HUES48 (cell line): ENCODE measurements around the gene SAE1.

ENCODE experiments used
- H3K27ac ChIP-seq: one replicate; pipeline ENCODE4 v1.7.0; 2013; ENCODE audit warnings: low read depth, low read length, inconsistent platforms
- H3K27me3 ChIP-seq: 2 replicates; pipeline ENCODE4 v1.6.1; 2013; ENCODE audit warnings: mild to moderate bottlenecking, low read length; ENCODE audit not compliant: control insufficient read depth, insufficient read depth
- H3K36me3 ChIP-seq: 2 replicates; pipeline ENCODE4 v1.6.1; 2013; ENCODE audit warnings: low read length; ENCODE audit not compliant: control insufficient read depth, insufficient read depth
- H3K4me1 ChIP-seq: 2 replicates; pipeline ENCODE4 v1.6.1; 2013; ENCODE audit warnings: mild to moderate bottlenecking, low read length; ENCODE audit not compliant: control insufficient read depth, insufficient read depth
- H3K4me3 ChIP-seq: 2 replicates; pipeline ENCODE4 v1.5.1; 2013; ENCODE audit warnings: mild to moderate bottlenecking, low read depth, low read length
- H3K9ac ChIP-seq: 2 replicates; pipeline ENCODE4 v1.6.1; 2013; ENCODE audit warnings: mild to moderate bottlenecking, low read depth, low read length, moderate library complexity
- H3K9me3 ChIP-seq: 2 replicates; pipeline ENCODE4 v1.6.1; 2013; ENCODE audit warnings: low read length; ENCODE audit not compliant: control insufficient read depth, insufficient read depth

Gene SAE1

DNA sequence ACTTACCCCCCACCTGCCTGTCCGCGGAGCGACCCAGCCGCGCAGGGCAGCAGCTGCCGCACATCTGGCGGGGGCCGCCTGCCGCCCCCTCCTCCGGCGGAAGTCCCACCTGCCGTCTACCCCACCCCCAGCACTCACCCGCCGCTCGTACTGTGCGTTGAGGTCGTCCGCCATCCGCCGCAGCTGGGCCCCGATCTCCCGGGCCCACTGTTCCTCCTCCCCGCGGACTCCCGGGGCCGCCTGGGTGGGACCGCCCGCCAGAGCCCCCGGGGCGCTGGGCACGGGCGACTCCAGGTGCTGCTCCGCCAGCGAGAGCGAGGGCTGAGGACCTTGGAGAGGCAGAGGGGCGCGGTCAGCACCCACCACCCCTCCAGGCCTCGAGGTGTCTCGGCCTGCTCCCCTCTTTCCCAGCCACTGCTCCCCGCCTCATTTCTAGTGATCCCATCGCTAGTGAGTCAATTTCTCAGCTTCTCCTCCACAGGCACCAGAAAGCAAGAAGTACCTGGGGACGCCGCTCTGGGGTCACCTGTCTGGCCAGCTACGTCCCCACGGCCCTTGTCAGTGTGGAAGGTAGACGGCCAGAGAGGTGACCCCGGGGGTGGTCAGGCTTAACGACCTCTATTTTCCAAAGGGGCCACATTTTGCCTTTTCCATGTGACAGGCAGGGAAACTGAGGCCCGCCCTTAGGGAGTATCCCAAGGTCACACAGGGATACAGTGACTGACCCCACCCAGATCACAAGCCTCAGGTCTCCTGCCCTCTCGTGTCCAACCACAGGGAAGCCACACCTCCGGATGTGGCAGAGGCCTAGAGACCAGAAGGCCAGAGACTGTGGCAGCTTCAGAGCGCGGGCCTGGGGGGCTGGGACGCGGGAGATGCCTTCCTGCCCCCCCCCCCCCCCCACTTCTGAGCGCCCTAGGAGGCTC lies 96.1 kb downstream of the SAE1 start:
- Histone ChIP-seq H3K9ac (peak overlapping the region; percentile 83), H3K4me1 (peaks cover 24% of the 10 kb centered on the region), H3K27ac (peak overlapping the region; percentile 96), H3K9me3 (no peaks in the 10 kb centered on the region), H3K36me3 (peaks cover 6% of the 10 kb centered on the region), H3K27me3 (peaks cover 10% of the 10 kb centered on the region; the same call in 1 of the 2 replicates), H3K4me3 (peak overlapping the region; percentile 91)

- no peaks in the 10 kb centered on the region for H3K9me3 ChIP-seq
- H3K27me3 ChIP-seq: peaks cover 10% of the 10 kb centered on the region; the same call in 1 of the 2 replicates
- H3K36me3 ChIP-seq: no peaks in the 10 kb centered on the region; the same call in 1 of the 2 replicates
- H3K27ac ChIP-seq: peak overlapping the region; percentile 96
- H3K9ac ChIP-seq: peak overlapping the region; percentile 83
- H3K4me1 ChIP-seq: peaks cover 25% of the 10 kb centered on the region
- peak overlapping the region; percentile 91 for H3K4me3 ChIP-seq
Observed at GRCh38 chr19:47227352-47228167, 96.9 kb downstream of the SAE1 start.

DNA sequence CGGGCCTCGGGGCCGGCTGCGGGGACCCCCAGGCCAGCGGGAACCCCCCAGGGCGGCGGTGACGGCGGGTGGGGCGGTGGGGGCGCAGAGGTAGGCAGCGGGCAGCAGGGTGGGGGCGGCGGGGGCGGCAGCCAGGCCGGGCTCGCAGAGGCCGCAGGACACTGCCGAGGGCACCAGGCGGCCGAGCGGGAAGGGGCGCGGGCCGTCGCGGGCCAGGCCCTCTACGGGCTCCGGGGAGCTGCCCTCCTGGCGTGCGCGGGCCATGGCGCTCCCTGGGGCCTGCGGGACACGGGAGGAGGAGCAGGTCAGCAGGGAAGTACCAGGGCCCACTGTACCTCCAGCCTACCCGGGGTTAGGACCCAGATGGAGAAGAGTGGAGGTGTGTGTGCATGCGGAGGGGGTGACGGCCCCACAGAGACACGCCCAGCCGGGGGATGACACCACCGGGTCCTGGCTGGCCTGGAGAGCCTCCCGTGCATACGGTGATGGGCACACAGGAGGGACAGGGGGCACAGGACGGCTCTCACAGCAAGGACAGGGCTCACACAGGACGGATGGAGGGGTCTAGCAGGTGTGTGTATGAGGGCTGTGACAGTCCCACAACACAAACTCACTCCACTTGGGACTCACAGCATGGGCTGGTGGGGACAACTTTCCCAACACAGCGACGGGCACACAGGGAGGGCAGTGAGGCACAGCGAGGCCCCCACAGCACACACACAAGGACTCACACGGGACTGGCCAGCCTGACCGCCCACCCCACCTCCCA lies 97.7 kb downstream of the SAE1 start:
- Histone ChIP-seq H3K9ac (peak overlapping the region; percentile 68; the same call in 1 of the 2 replicates), H3K9me3 (no peaks in the 10 kb centered on the region), H3K4me3 (peak overlapping the region; percentile 91), H3K27me3 (peaks cover 10% of the 10 kb centered on the region; the same call in 1 of the 2 replicates), H3K27ac (peak overlapping the region; percentile 96), H3K36me3 (no peaks in the 10 kb centered on the region; the same call in 1 of the 2 replicates), H3K4me1 (peaks cover 25% of the 10 kb centered on the region)

- no peak overlapping the region; the same call in 1 of the 2 replicates for H3K9ac ChIP-seq
- no peak overlapping the region for H3K27ac ChIP-seq
- H3K4me1 ChIP-seq: peaks cover 25% of the 10 kb centered on the region
- H3K4me3 ChIP-seq: peak overlapping the region; percentile 91
- H3K27me3 ChIP-seq: peaks cover 10% of the 10 kb centered on the region; the same call in 1 of the 2 replicates
- H3K9me3 ChIP-seq: no peaks in the 10 kb centered on the region
- no peaks in the 10 kb centered on the region for H3K36me3 ChIP-seq
Observed at GRCh38 chr19:47228937-47229675, 98.5 kb downstream of the SAE1 start.

- Histone ChIP-seq H3K4me1 (peaks cover 25% of the 10 kb centered on the region), H3K9me3 (no peaks in the 10 kb centered on the region)
Observed at GRCh38 chr19:47229676-47230053, 99.0 kb downstream of the SAE1 start.

DNA sequence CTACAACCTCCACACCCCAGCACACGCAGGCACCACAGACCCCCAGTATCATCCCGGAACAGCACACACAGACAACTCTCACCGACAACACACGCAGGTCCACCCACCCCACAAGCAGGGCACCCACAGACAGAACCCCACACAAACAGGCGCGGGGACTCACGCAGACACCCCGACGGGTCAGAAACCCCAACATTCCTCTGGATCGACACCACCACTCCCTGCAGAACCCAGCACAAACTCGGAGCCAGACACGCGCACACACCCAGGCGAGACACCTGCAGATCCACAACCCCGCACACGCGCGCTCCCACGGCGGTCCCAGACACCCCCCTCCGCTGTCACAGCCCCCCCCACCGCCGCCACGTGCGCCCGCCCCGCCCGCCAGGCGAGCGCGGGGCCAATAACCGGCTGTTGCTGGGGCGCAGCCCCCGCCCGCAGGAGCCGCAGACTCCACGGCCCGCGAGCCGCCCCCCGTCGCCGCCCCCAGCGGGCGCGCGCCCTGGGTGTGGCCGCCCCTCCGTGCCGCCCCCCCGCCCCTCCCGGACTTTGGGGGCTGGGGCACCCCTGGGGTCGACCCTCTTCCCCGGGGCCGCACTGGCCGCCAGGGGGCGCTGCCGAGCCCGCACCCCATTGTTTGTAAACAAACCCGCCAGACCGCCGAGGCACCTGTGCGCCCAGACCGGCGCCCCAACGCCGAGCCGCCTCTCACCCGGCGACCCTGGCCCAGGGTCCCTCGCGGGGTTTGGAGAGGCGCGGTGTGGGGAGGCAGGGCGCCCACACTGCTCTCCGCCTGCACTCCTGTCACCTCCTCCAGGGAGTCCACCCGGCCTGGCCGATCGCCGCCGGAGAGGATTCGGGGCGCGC lies 99.7 kb downstream of the SAE1 start:
- Histone ChIP-seq H3K9me3 (no peaks in the 10 kb centered on the region), H3K36me3 (no peaks in the 10 kb centered on the region), H3K9ac (peak overlapping the region; percentile 64), H3K4me3 (peak overlapping the region; percentile 91), H3K4me1 (peaks cover 24% of the 10 kb centered on the region), H3K27me3 (peaks cover 10% of the 10 kb centered on the region; the same call in 1 of the 2 replicates), H3K27ac (peak overlapping the region; percentile 85)

More at GRCh38 chr19:47229676-47230053, 99.0 kb downstream of the SAE1 start:
- H3K36me3 ChIP-seq: no peaks in the 10 kb centered on the region
- H3K4me3 ChIP-seq: peak overlapping the region; percentile 91
- H3K27me3 ChIP-seq: peaks cover 10% of the 10 kb centered on the region; the same call in 1 of the 2 replicates
- no peak overlapping the region for H3K27ac ChIP-seq
- H3K9ac ChIP-seq: peak overlapping the region; percentile 59

GRCh38 chr19:47230921-47231214 lies 100.2 kb downstream of the SAE1 start, which contains the start of gene BBC3:
BBC3 (minus strand) TSS chr19:47231199; CDS start chr19:47228431, 2,768 bp downstream.
- H3K36me3 ChIP-seq: no peaks in the 10 kb centered on the region
- no peaks in the 10 kb centered on the region for H3K9me3 ChIP-seq
- H3K9ac ChIP-seq: peak within 1 kb of the TSS; percentile 64
- H3K4me3 ChIP-seq: peak within 1 kb of the TSS; percentile 91
- H3K4me1 ChIP-seq: peaks cover 19% of the 10 kb centered on the region
- peak within 1 kb of the TSS; percentile 85 for H3K27ac ChIP-seq
- H3K27me3 ChIP-seq: peaks cover 10% of the 10 kb centered on the region; the same call in 1 of the 2 replicates

DNA sequence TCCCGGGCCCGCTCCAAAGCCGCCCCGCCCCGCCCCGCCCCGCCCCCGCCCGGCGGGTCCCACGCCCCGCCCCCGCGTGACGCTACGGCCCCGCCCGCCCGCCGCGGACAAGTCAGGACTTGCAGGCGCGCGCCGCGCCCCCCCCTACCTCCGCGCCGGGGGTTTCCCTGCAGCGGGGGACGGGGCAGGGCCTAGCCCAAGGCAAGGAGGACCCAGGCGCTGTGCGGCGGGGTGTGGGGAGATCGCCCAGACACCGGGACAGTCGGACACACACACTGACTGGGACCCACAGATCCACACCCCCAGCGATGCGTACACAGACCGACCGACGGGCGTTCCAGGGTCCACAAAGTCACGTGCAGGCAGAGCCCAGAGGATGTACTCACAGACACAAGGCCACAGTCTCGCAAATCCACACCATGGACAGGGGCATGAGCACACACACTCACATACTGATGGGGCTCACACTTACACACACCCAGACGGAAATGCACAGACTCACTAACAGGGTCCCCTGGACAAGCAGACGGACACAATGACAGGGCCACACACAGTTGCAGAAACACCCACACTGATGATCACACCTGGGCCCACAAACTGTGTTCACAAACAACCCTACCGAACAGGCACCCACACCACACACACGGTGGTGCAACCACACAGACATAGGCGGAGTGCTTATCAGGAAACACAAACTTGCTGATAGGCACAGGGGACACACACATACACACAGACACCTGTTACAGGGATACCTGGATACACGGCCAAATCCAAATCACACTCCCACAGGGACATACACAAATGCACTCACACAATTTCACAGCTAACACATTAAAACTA lies 100.8 kb downstream of the SAE1 start:
- Histone ChIP-seq H3K9me3 (no peaks in the 10 kb centered on the region), H3K4me3 (peak overlapping the region; percentile 91), H3K4me1 (peaks cover 19% of the 10 kb centered on the region), H3K36me3 (no peaks in the 10 kb centered on the region), H3K27me3 (peaks cover 10% of the 10 kb centered on the region; the same call in 1 of the 2 replicates), H3K9ac (peak overlapping the region; percentile 23; the same call in 1 of the 2 replicates), H3K27ac (peak overlapping the region; percentile 81)
